GM19099 (cell line): ENCODE results near the gene SLC11A2.

Experiments used
- POLR2A ChIP-seq: IDR thresholded peaks from 3 replicates; pipeline ENCODE4 v1.6.1; 2011; ENCODE audit warnings: low read depth; ENCODE audit not compliant: insufficient read length; ENCODE audit errors: extremely low read depth

The SLC11A2 gene

DNA sequence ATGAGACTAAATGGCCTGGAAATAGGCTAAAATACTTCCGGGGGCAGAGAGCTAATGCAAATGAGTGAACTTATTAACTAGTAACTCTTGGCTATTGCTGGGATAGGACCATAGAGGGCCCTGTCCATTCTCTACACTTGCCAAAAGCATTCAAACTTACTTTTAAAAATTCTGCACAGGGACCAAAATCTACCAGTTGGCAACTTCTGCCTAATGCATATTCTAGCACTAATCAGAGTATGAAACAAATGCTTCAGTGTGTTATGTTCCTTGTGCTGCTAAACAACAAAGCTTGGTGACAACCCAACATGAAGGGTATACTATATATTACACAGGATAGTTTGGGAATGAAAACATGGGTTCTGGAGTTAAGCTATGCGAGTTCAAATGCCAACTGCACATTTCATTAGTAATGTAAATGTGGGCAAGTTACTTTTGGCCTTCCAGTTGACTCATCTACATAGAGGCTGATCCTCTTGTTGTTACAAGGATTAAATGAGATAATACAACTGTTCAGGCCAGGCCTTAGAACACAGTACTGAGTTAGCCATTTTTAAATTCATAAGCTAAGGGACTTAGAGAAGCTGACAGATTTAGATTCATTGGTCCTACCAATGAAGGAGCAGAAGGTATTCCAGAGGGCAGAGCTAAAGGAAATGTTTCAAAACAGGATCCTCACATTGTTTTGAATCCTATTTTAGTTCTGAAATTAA lies 41.4 kb downstream of the SLC11A2 start:
- TF ChIP-seq POLR2A: no peak

DNA sequence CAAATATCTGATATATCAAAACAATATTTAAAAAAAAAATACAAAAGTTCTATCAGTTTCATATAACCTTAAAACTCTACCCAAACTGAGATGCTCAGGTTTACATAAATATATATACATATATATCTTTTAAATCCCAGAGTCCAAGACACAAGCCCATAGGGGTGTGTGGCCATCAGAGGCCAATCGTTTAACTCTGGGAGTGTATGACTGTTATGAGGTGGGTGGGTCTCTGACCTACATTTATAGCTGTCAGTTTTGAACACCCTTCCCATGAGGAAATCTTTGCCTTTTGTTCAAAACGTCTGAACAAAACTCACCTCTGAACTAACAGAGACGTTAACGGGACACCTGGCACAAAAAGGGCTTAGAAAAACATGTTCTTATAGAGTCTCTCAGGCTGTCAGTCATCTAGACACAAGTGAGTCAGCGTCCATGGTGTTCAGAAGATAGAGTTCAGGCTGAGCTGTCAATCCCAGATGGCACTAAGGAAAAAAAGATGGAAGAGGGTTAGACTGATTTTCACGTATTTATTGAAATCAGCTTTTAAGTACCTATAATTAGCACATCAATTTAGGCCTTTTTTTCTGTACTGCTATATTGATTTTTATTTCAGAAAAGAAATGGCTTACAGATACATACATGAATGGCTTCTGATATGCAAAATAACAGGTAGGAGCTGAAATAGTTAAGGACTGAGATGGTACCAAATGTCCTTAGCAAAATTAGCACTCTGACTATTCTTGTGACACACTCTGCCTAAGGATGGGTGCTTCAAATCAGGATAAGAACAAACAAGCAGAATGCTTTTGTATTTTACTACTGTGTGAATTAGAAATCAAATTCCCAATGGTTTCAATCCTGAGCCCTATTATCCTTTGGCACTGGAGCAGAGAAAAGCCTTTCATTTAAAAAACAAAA lies 44.6 kb downstream of the SLC11A2 start:
- TF ChIP-seq POLR2A: no peak

DNA sequence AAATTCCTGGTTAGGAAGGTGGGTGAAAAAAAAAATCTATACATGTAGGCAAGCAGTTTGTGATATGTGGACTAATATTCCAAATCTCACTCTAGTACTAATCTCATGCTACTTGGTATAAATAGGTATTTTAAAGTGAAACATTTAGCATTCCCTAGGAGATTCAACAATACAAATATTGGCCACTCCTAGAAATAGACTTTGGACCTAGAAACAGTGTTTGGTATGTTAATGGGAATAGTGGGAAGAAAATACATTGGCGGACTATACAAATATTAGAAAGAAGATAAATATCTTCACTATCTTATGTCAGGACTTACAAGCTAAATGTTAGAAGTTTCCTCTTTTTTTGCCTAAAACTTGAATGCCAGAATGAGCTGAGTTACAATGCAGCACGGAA lies 45.6 kb downstream of the SLC11A2 start:
- no peak for TF ChIP-seq POLR2A

DNA sequence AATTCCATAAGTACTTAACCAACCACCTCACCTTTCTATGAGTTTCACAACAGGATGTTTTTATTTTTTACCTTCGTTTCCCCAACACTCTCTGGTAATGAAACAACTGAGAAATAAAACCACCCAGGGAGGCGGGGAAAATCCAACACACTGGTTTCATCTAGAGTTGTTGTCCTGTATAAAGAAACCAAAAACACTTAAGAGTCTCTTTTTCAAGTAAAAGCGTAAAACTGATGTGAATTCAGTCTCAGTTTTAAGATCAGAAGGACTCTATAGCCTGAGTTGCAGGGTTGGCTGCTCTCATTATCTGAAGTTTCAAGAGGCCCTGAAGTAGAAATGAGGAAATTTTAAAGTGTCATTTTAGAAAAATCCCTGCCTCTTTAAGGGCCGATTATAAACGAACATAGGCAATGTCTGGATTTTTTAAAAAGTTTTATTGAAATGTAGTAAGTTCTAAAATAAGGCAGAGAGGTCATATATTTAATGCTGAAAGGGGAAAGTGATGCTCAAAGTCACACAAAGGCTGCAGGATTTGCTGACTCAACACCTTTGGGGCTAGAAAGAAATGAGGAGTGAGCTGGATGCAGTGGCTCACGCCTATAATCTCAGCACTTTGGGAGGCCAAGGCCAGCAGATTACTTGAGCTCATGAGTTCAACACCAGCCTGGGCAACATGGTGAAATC lies 46.7 kb downstream of the SLC11A2 start:
- TF ChIP-seq POLR2A: no peak

DNA sequence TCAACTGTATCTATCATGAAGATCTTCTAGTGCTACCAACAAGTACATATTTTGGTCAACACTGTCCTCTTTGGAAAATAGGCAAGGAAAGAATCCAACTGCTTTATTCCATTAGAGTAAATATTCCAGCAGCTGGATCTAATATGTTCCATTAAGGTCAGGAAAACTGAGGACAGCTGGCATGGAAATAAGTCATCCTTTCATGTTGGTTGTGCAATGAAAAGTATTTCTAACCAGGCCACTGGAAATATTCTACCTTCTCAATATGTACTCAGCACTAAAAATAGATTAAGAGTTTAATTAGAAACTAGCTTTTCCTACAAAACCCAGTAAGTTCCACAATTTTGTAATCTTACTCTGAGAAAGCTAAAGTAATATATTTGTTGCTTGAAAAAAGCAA lies 54.2 kb downstream of the SLC11A2 start:
- no peak for TF ChIP-seq POLR2A

DNA sequence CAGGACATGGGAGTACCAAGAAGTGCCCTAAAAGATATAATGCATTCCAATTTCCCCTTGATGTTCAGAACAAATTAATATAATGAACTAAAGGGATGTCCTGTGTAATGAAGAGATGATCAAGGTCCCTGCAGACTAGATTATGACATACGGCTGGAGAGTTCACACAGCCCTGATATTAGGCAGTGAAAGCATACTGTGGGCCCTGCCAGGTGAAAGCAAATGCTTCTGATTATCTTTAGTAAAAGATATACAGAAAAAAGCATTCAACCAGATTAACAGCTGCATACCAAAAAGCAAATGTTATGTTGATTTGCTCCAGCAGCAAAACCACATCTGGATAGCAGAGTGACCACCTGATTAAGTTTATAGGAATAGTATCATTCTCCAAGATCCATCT lies 61.8 kb downstream of the SLC11A2 start:
- no peak for TF ChIP-seq POLR2A

DNA sequence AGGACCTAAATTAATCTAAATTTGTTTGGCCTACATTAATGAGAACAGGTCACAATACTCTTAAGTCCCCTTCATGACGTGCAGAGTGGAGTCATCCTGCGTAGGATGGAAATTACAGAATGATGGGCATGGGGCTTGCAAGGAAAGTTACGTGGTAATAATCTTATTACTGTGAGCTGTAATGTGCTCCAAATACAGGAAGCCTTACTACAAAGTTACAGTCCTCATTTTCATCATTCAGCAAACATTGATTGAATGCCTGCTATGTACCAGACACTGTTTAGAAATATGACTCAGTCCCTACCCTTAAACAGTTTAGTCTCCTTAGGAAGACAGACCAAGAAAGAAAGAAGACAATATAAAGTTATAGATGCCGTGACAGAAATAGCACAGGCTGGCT lies 64.5 kb downstream of the SLC11A2 start:
- no peak for TF ChIP-seq POLR2A

DNA sequence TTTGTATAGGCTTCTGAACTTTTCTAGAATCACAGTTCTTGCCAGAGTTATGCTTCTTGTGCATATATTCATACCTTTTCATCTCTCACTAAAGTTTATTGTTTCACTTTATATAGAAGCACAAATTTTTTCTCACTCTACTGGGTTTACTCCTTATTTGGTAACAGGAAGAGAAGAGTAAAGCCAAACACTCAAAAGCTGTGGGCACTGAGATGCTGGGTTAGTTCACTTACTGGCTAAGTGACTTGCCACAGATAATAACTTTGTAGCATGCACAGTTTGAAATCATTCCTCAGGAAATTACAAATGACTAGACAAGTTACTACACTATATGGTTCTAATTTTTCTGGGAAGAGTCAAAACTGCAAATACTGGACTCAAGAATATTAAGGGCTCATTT lies 66.1 kb downstream of the SLC11A2 start:
- no peak for TF ChIP-seq POLR2A

DNA sequence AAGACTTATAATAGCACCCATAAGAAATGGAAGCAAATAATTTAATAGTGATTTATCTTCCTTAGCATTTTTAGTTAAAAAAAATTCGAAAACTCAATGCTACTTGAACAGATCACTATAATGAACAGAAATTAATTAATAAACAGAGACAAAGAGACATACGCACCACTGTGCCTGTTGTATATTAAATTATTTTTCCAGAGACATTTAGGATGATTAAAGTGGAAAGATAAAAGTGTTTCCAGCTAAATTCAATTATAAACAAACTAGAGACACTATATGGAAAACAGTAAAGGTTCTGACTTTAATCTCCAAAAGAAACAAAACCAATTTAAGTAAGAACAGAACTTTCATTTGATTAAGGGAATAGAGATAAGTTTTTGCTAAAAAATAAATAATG lies 70.5 kb downstream of the SLC11A2 start:
- no peak for TF ChIP-seq POLR2A

DNA sequence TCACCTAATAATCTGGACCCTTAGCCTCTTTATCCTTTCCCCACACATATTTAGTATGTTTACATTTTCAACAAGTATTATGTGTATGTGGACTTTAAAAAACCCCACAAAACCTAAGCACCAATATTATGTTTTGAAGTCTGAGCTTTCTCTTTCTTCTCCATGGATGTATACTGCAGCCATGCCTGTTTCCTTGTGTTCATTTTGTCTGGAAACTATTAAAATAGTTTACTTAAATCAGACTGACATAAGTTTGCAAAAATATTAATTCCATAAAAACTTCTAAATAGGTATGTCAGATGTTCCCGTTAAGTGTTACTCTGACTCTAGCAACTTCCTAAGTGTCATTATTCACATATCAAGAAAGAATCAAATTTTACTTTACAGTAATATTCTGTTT lies 70.9 kb downstream of the SLC11A2 start:
- TF ChIP-seq POLR2A: no peak

DNA sequence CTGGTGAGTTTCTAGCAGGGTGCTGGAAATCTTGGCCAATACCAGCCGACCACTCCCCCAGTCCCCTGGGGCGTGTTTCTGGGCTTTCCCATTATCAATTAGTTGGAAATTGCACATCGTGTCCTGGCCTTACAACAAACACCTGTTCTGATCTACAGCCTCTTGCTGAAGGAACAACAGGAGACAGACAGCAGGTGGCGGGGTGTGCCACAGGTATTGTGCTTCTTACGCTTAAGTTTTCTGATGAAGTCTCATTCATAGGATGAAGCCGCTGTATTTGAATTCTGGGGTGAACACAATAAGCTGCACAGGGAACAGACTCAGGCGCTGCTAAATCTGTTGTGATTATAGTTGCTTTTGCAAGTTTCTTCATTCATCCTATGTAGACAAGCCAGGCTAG lies 73.1 kb downstream of the SLC11A2 start:
- no peak for TF ChIP-seq POLR2A

DNA sequence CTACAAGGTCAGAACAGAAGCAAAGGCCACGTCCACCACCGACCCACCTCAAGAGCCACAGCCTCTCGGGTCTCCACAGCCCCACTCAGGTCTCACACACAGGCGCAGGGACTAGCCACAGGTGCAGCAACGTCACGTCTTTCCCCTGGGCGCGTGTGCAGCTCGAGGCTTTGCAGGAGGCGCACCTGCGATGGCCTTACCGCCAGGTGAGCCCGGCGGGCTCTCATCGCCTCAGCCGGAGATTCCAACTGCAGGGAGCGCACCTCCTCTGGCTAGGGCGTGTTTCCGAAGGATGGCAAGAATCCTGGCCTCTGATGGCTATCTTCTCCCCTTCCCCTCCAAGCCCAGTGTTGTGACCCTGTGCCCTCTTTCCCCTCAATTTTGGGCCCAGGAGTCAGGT lies 73.7 kb downstream of the SLC11A2 start, which contains the start of gene HIGD1C:
HIGD1C (plus strand) TSS at position 35 of the 400 bp plus-strand sequence. CDS start 1,455 bp downstream, outside the sequence.
- no peak for TF ChIP-seq POLR2A

DNA sequence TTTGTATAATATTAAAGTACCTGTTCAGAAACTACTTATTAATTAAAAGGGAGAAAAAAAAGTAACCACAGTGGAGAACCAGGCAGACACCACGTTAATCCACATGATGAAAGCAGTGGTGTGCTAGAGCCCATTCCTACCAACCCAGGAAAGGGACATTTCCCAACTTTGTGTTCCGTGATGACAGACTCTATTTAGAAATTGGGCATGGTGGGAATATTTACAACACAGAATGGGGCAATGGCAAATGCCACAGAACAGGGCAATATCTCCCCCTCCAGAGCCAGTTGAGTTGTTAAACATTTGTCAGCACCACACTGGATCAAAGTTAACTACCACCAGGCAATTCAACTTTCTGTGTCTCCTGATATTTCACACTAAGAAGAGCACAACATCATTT lies 75.1 kb downstream of the SLC11A2 start:
- TF ChIP-seq POLR2A: no peak

DNA sequence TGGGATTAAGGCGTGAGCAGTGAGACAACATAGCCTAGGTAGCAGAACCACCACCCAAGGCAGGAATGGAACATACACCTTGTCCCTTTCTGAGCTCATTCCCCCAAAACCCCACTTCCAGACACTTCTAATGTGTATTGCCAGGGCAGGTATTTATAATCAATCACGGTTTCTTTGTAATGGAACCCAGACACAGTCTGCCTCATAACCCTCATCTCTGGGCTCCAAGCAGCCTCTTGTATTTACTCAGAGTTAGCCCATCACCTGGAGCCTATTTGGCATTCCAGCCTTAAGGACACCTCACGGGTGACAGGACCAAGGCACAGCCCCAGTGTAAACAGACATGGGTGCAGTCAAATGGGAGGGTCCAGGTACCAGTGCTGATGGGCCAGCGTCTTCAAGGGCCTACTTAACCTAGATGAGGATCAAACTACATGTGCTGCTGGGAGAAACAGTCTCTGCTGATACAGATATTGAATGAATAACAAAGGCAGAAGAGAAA lies 76.3 kb downstream of the SLC11A2 start:
- TF ChIP-seq POLR2A: no peak

DNA sequence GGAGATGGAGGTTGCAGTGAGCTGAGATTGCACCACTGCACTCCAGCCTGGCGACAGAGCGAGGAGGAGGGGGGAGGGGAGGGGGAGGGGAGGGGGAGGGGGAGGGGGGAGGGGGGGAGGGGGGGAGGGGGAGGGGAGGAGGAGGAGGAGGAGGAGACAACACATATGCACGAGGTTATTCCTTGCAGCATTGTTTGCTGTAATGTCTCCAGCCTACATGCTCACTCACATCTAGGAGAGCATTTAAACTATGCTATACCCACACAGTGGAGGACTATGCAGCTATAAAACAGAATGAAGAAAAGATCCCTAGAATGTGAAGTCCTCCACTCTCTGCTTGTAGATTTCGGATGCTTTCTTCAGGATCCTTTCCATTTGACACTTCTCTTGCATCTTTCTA lies 77.4 kb downstream of the SLC11A2 start:
- no peak for TF ChIP-seq POLR2A
